OCI-LY1 (cell line): ENCODE measurements around the gene HOXB4.

ENCODE experiments used
- EZH2 ChIP-seq: fragments of 200-600 bp; sonication (generic), shearing (Covaris generic); IDR thresholded peaks from 2 replicates; pipeline ENCODE4 v1.8.0; 2017; ENCODE audit warnings: borderline replicate concordance, mixed run types, mild to moderate bottlenecking, antibody characterized with exemption, low read length, moderate library complexity, mixed read lengths
- TF ChIP-seq, protein P1 (sequence below): fragments of 200-600 bp; sonication (generic), shearing (Covaris generic); IDR thresholded peaks from 2 replicates; pipeline ENCODE4 v1.5.1; 2017; ENCODE audit warnings: mild to moderate bottlenecking, antibody characterized with exemption, low read length, moderate library complexity, mixed read lengths

- TF ChIP-seq, protein P1, sequence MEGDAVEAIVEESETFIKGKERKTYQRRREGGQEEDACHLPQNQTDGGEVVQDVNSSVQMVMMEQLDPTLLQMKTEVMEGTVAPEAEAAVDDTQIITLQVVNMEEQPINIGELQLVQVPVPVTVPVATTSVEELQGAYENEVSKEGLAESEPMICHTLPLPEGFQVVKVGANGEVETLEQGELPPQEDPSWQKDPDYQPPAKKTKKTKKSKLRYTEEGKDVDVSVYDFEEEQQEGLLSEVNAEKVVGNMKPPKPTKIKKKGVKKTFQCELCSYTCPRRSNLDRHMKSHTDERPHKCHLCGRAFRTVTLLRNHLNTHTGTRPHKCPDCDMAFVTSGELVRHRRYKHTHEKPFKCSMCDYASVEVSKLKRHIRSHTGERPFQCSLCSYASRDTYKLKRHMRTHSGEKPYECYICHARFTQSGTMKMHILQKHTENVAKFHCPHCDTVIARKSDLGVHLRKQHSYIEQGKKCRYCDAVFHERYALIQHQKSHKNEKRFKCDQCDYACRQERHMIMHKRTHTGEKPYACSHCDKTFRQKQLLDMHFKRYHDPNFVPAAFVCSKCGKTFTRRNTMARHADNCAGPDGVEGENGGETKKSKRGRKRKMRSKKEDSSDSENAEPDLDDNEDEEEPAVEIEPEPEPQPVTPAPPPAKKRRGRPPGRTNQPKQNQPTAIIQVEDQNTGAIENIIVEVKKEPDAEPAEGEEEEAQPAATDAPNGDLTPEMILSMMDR = no peak
- TF ChIP-seq EZH2 = no peak
Observed at GRCh38 chr17:48612456-48612853, 34.3 kb upstream of the HOXB4 start.
